PC-9 (cell line): Measurements from ENCODE around the gene LRRK1. TPM values are rescaled to one million over a fixed set of nuclear protein-coding genes. Genes with fewer than 3 reads are reported as not detected.

Experiments
- BruUV-seq: library from RNA; stranded (reverse); fragments of 400-500 nt; replicated peaks from 2 replicates; lab custom pipeline; 2021; lab: Mats Ljungman, UMichigan
- CTCF ChIA-PET: fragments of 300-600 bp; sonication (Branson Sonifier 250); formaldehyde crosslinking; loops from one replicate; lab custom pipeline; 2022; ENCODE audit warnings: antibody characterized with exemption; lab: Charles Lee
- POLR2A ChIA-PET: fragments of 300-600 bp; sonication (Branson Sonifier 250); formaldehyde crosslinking; loops from one replicate; lab custom pipeline; 2022; ENCODE audit warnings: antibody characterized with exemption; ENCODE audit not compliant: unreplicated experiment; lab: Charles Lee
- DNase-seq, 2 experiments: peaks; one replicate each; pipeline versions ENCODE4 v3.0.0 to v3.0.0-alpha.2; 2015 to 2022; ENCODE audit warnings: mixed read lengths in 1 of 2
- H2AFZ ChIP-seq: fragments of 200-600 bp; sonication (generic); 2 replicates; pipeline ENCODE4 v1.8.1; 2017; ENCODE audit warnings: antibody characterized with exemption
- H3F3A ChIP-seq: fragments of 200-600 bp; sonication (generic); 2 replicates; pipeline ENCODE4 v1.8.1; 2017; ENCODE audit warnings: antibody characterized with exemption, mild to moderate bottlenecking, low read depth; ENCODE audit not compliant: insufficient read depth
- H3K27ac ChIP-seq: fragments of 200-600 bp; sonication (generic); 2 replicates; pipeline ENCODE4 v1.6.1; 2016; ENCODE audit warnings: mixed run types
- H3K27me3 ChIP-seq: fragments of 200-600 bp; sonication (generic); 2 replicates; pipeline ENCODE4 v1.6.1; 2016; ENCODE audit warnings: low read depth, mixed run types; ENCODE audit not compliant: insufficient read depth
- H3K36me3 ChIP-seq: fragments of 200-600 bp; sonication (generic); 2 replicates; pipeline ENCODE4 v1.6.1; 2016; ENCODE audit warnings: low read depth, mixed run types
- H3K4me1 ChIP-seq: fragments of 200-600 bp; sonication (generic); replicated peaks from 2 replicates; pipeline ENCODE4 v1.6.1; 2016; ENCODE audit warnings: mixed run types; ENCODE audit not compliant: insufficient read depth
- H3K4me2 ChIP-seq: fragments of 200-600 bp; sonication (generic); 2 replicates; pipeline ENCODE4 v1.6.1; 2017; ENCODE audit warnings: mixed run types
- H3K4me3 ChIP-seq: fragments of 200-600 bp; sonication (generic); 2 replicates; pipeline ENCODE4 v1.6.1; 2016; ENCODE audit warnings: mixed run types
- H3K79me2 ChIP-seq: fragments of 200-600 bp; sonication (generic); 2 replicates; pipeline ENCODE4 v1.6.1; 2017; ENCODE audit warnings: low read depth, mixed run types
- H3K9me2 ChIP-seq: fragments of 200-600 bp; sonication (generic); 2 replicates; pipeline ENCODE4 v1.8.1; 2017; ENCODE audit warnings: mild to moderate bottlenecking; ENCODE audit not compliant: insufficient read depth
- H3K9me3 ChIP-seq: fragments of 200-600 bp; sonication (generic); 2 replicates; pipeline ENCODE4 v1.8.1; 2016; ENCODE audit warnings: low read depth; ENCODE audit not compliant: insufficient read depth
- H4K20me1 ChIP-seq: fragments of 200-600 bp; sonication (generic); 2 replicates; pipeline ENCODE4 v1.8.1; 2017; ENCODE audit not compliant: insufficient read depth
- CTCF ChIP-seq: fragments of 200-600 bp; sonication (generic); conservative IDR thresholded peaks from 2 replicates; pipeline ENCODE4 v1.6.1; 2017; ENCODE audit warnings: mixed run types, antibody characterized with exemption, mild to moderate bottlenecking, moderate library complexity
- EZH2 ChIP-seq: fragments of 200-600 bp; sonication (generic); IDR thresholded peaks from 2 replicates; pipeline ENCODE4 v1.8.0; 2017; ENCODE audit warnings: antibody characterized with exemption, low read depth
- intact Hi-C: fragments of 100-400 bp; cut with micrococcal nuclease; formaldehyde crosslinking; loops from one replicate; pipeline ENCODE4 v1.10.0; 2022; ENCODE audit not compliant: unreplicated experiment
- total RNA-seq: library from RNA; stranded (reverse); gene quantifications from 2 replicates; pipeline ENCODE4 v1.2.3, GENCODE V29; 2021

LRRK1 gene
- total RNA-seq, 1 experiment from 2014 or later = 15.7 TPM

DNA sequence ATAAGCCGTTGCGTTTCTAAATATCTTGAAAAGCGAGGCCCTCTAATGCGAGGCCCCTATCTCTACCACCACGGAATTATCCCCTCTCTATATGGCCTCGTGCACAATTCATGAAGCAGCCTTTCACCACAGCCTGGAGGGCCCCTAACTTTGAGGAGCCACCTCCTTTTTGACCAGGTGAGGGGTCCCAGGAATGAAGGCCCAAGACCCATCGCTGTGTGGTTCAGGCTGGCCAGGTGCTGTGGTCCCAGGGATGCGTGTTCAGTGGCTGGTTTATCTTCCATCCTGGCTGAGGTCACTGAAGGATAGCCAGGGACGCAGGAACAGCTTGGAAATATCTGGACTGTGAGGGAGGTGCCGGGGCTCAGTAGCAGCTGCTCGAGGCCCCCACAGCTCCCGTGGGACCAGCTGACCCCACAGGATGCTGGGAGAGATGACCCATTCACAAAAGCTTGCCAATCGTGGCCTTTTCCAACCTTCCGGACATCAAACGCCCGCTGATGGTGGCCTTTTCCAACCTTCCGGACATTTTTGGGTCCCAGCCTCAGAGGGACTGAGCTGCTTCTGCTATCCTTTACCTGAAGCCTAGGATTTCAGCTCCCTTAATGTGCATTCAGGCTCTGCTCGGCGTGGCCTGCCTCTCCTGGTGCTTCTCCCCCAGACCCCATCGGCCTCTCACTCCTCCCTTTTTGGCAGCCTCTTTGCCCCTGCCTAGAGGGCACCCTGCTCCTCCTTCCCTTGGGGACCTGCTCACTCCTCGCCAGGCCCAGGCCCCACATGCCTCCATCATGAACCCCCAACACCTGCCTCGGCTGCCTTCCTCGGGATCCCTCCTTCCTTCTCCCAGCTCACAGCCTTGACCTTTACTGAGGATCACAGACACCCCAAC lies 191.8 kb downstream of the LRRK1 start:
- BruUV-seq = no TSS peak
- Histone ChIP-seq H2AFZ (no peak overlapping the region), H4K20me1 (no peaks in the 10 kb centered on the region), H3K36me3 (no peaks in the 10 kb centered on the region), H3K4me3 (no peak overlapping the region), H3K4me1 (no peaks in the 10 kb centered on the region), H3K27me3 (no peaks in the 10 kb centered on the region), H3K9me2 (no peaks in the 10 kb centered on the region), H3K27ac (no peak overlapping the region), H3K4me2 (no peak overlapping the region), H3K79me2 (no peaks in the 10 kb centered on the region), H3K9me3 (no peaks in the 10 kb centered on the region), H3F3A (no peaks in the 10 kb centered on the region)
- ChIA-PET POLR2A (no interaction called here), CTCF (no interaction called here)
- no peak for TF ChIP-seq CTCF
- no peak for TF ChIP-seq EZH2
- intact Hi-C loops = no loop called here
- DNase-seq = no peak

DNA sequence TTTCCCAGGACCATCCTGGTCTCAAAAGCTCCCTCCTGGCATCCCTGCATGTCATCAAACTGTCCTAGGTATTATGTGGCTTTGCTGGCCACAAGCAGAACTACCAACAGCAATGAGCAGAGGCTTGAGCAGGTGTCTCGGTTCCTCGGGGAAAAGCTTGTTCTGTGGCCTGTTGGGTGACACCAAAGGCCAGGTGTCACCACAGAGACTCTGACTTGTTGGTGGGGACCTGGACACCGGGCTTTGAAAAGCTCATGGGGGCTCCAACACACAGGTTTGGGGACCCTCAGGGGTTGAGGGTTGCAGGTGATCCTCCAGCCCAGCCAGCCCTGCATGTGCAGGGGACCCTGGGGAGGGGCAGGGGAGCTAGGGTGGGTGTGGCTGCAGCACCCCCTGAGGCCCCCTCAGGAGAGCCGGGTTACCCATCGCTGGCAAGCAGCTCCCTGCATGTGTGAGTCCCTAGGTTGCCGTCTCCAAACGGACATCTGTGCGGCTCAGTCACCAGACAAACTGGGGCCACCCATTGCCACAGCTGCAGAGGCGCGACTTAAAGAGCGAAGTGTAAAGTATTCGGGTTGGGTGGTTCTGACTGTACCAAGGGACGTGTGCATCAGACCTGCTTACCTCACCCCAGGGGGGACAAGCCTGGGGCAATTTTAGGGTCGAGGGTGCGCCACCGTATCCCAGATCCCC lies 192.6 kb downstream of the LRRK1 start:
- Histone ChIP-seq H3K9me2 (no peaks in the 10 kb centered on the region), H3K9me3 (no peaks in the 10 kb centered on the region), H4K20me1 (no peaks in the 10 kb centered on the region), H3K4me3 (no peak overlapping the region), H3K4me2 (no peak overlapping the region), H3F3A (no peaks in the 10 kb centered on the region), H3K36me3 (no peaks in the 10 kb centered on the region), H3K27ac (no peak overlapping the region), H3K27me3 (no peaks in the 10 kb centered on the region), H3K4me1 (no peaks in the 10 kb centered on the region), H3K79me2 (no peaks in the 10 kb centered on the region), H2AFZ (no peak overlapping the region)
- ChIA-PET CTCF (no interaction called here), POLR2A (no interaction called here)
- intact Hi-C loops = no loop called here
- DNase-seq = no peak
- no TSS peak for BruUV-seq
- TF ChIP-seq EZH2 (no peak), CTCF (no peak)

DNA sequence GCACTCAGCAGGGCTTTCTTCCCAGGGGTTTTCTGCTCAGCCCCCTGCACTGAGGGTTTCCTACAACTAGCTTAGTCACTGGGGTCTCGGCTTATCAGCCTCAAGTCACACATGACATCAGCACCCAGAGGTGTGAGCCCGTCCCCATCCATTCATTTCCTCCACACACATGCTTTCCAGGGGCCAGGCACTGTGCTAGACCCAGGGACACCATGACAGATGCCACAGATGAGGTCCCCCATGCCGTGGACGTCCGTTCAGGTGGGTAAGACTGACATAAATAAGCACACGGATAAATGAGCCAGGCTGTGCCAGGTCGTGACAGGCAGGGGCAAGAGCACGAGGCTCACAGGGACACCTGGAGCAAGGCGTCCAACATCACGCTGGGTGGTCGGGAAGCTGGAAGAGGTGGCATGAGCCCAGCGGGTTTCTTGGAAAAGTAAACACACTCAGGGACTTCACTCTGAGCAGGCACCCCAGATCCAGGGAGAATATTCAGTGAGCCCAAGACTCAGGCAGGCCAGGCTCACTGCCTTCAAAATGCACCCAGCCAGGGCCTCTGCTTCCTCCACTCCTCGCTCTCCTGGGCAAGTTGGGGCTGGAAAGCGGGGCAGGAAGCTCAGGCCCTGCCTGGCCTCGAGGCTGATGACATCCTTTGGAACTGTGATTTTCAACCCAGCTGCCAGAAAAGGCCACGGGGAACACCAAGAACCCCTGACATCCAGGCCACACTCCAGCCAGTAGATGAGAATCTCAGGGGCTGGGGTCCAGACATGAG lies 193.4 kb downstream of the LRRK1 start:
- Histone ChIP-seq H4K20me1 (no peaks in the 10 kb centered on the region), H3K27me3 (no peaks in the 10 kb centered on the region), H3K9me2 (no peaks in the 10 kb centered on the region), H3K27ac (no peak overlapping the region), H3K4me1 (no peaks in the 10 kb centered on the region), H3K79me2 (no peaks in the 10 kb centered on the region), H3F3A (no peaks in the 10 kb centered on the region), H3K4me2 (no peak overlapping the region), H3K9me3 (no peaks in the 10 kb centered on the region), H3K4me3 (no peak overlapping the region), H3K36me3 (no peaks in the 10 kb centered on the region), H2AFZ (no peak overlapping the region)
- ChIA-PET POLR2A (no interaction called here), CTCF (no interaction called here)
- TF ChIP-seq EZH2 = no peak
- TF ChIP-seq CTCF = no peak
- no peak for DNase-seq
- intact Hi-C loops = no loop called here
- no TSS peak for BruUV-seq
